Parathyroid adenoma (tissue), 2 donors: Measurements from ENCODE around the gene REN.

Experiments
- H2AFZ ChIP-seq: fragments of 300-600 bp; sonication (generic); one replicate; pipeline ENCODE4 v1.7.0; 2017; ENCODE audit warnings: antibody characterized with exemption, mild to moderate bottlenecking
- H3K27ac ChIP-seq: fragments of 300-600 bp; sonication (generic); one replicate; pipeline ENCODE4 v1.7.0; 2017
- H3K27me3 ChIP-seq: fragments of 300-600 bp; sonication (generic); one replicate; pipeline ENCODE4 v1.7.0; 2017; ENCODE audit warnings: low read length; ENCODE audit not compliant: control insufficient read depth, insufficient read depth
- H3K36me3 ChIP-seq: fragments of 300-600 bp; sonication (generic); one replicate; pipeline ENCODE4 v1.7.0; 2017; ENCODE audit warnings: low read length; ENCODE audit not compliant: control insufficient read depth, insufficient read depth
- H3K4me1 ChIP-seq: fragments of 300-600 bp; sonication (generic); one replicate; pipeline ENCODE4 v1.7.0; 2017; ENCODE audit warnings: control low read depth
- H3K4me2 ChIP-seq: fragments of 300-600 bp; sonication (generic); one replicate; pipeline ENCODE4 v1.7.0; 2017; ENCODE audit warnings: low read length
- H3K4me3 ChIP-seq: fragments of 300-600 bp; sonication (generic); one replicate; pipeline ENCODE4 v1.7.0; 2017; ENCODE audit warnings: low read depth, low read length
- H3K79me2 ChIP-seq: fragments of 300-600 bp; sonication (generic); one replicate; pipeline ENCODE4 v1.7.0; 2017; ENCODE audit warnings: control low read depth
- H3K9ac ChIP-seq: fragments of 300-600 bp; sonication (generic); one replicate; pipeline ENCODE4 v1.7.0; 2017; ENCODE audit warnings: mild to moderate bottlenecking
- H3K9me3 ChIP-seq: fragments of 300-600 bp; sonication (generic); one replicate; pipeline ENCODE4 v1.7.0; 2017; ENCODE audit warnings: low read length; ENCODE audit not compliant: control insufficient read depth
- CTCF ChIP-seq: fragments of 300-600 bp; sonication (generic); IDR thresholded peaks from one replicate; pipeline ENCODE4 v1.7.0; 2017; ENCODE audit warnings: antibody characterized with exemption, mild to moderate bottlenecking
- donor health status: primary hyperparathyroidism.

Gene REN

DNA sequence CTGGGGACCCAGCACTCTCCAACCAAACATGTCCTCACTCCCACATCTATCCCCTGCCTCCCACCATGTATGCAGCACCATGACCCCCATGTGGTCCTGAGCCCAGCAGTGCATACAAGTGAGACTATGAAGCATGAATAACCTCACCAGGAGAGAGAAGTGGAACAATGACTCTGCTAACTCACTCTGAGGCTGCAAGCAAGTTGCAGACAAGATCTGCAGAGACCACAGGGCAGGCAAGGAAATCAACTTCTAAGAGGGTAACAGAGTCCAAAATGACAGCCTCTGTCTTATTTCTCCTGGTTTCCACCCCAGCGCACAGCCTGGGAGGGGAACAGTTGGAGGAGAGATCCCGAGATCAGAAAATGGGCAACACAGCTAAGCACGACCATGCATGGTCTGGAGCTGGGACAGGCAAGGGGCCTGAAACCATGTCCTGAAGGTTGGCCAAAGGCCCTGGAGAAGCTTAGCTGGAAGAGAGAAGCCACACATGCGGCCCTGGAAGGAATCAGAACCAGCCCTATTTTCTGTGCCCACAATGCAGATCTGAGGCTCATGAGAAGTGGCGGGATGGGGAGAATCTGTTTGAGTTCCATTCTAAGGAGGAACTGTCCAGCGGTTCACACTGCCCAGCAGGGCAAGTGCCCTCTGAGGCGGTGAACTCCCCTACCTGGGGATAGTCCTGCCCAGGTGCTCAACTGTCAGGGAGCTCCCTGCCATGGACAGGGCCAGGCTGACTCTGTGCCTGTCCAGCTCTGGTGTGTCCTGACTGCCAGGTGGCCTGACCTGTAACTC is 12.5 kb upstream of the REN start:
- Histone ChIP-seq H3K4me1 (no peaks in the 10 kb centered on the region), H3K4me2 (no peak overlapping the region), H3K9ac (no peak overlapping the region), H2AFZ (no peak overlapping the region), H3K9me3 (no peaks in the 10 kb centered on the region), H3K27ac (no peak overlapping the region), H3K79me2 (no peaks in the 10 kb centered on the region), H3K27me3 (no peaks in the 10 kb centered on the region), H3K36me3 (no peaks in the 10 kb centered on the region), H3K4me3 (no peak overlapping the region)
- TF ChIP-seq CTCF = no peak

GRCh38 chr1:204177133-204177532 is 11.0 kb upstream of the REN start:
- Histone ChIP-seq H3K4me1 (no peaks in the 10 kb centered on the region), H3K27me3 (no peaks in the 10 kb centered on the region), H3K79me2 (no peaks in the 10 kb centered on the region), H3K4me2 (no peak overlapping the region), H3K36me3 (no peaks in the 10 kb centered on the region), H2AFZ (no peak overlapping the region), H3K9me3 (no peaks in the 10 kb centered on the region), H3K9ac (no peak overlapping the region), H3K27ac (no peak overlapping the region), H3K4me3 (no peak overlapping the region)
- no peak for TF ChIP-seq CTCF

DNA sequence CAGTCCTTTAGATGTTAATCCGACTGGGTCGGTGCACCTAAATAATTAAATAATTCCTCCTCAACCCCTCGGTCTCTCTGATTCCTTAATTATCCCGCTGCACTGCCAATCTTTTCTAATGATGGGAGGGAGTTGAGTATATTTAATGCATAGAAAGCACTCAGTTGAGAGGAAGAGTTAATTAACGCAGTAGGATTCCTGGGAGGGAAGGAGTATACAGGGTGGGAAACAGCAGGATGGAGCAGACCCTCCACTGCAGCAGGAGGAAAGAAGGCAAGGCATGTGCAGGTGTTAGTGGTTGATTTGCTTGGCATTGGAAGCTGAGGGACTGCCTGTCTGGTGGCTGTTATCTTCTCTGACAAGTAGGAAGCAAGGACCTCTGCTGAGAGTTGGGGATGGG is 9.9 kb upstream of the REN start:
- H3K9me3 ChIP-seq = no peaks in the 10 kb centered on the region
- H3K9ac ChIP-seq = no peak overlapping the region
- no peak for TF ChIP-seq CTCF
- no peaks in the 10 kb centered on the region for H3K79me2 ChIP-seq
- no peaks in the 10 kb centered on the region for H3K27me3 ChIP-seq
- no peak overlapping the region for H3K4me3 ChIP-seq
- no peak overlapping the region for H2AFZ ChIP-seq
- no peaks in the 10 kb centered on the region for H3K4me1 ChIP-seq
- H3K4me2 ChIP-seq = no peak overlapping the region
- H3K27ac ChIP-seq = no peak overlapping the region
- no peaks in the 10 kb centered on the region for H3K36me3 ChIP-seq

DNA sequence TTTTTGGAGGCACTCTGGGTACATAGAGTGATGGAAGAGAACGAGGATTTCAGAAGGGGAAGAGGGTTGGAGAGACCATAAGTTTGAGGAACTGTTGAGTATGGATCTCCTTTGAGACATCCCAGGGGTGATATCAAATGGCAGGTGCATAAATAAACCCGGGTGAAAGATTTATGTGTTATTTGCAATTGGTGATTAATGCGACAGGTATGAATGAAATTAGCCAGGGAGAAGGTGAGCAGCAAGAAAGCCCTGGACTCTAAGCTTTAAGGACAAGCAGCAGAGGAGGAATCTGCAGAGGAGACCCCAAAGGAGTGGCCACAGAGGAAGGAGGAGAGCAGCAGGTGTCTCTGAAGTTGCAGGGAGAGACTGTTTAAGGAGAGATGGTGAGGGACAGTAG is 8.8 kb upstream of the REN start:
- Histone ChIP-seq H3K9me3 (no peaks in the 10 kb centered on the region), H3K27ac (no peak overlapping the region), H2AFZ (no peak overlapping the region), H3K4me1 (no peaks in the 10 kb centered on the region), H3K9ac (no peak overlapping the region), H3K4me3 (no peak overlapping the region), H3K4me2 (no peak overlapping the region), H3K27me3 (no peaks in the 10 kb centered on the region), H3K79me2 (no peaks in the 10 kb centered on the region), H3K36me3 (no peaks in the 10 kb centered on the region)
- no peak for TF ChIP-seq CTCF
